Prostate gland (tissue), 2 donors: ENCODE measurements around the gene ANKS3.

Experiments
- CTCF ChIP-seq, 4 experiments: fragments of 200-600 bp in 2 of 4; fragments of 450-650 bp in 2 of 4; sonication (generic) in 2 of 4; IDR thresholded peaks; 1 replicate in 3 of 4; 2 replicates in 1 of 4; pipeline ENCODE4 v1.5.1; 2016 to 2019; ENCODE audit warnings: antibody characterized with exemption in 4 of 4, mild to moderate bottlenecking in 2 of 4, moderate library complexity in 2 of 4
- POLR2AphosphoS5 ChIP-seq: sonication (generic); formaldehyde crosslinking; IDR thresholded peaks from one replicate; pipeline ENCODE4 v1.6.1; 2017; ENCODE audit warnings: antibody characterized with exemption

GRCh38 chr16:4772351-4772750 lies 38.3 kb upstream of the ANKS3 start:
- TF ChIP-seq CTCF (IDR thresholded peaks at IDR 0.05) (no peak), POLR2AphosphoS5 (no peak)
